GM23338 (cell line): ENCODE measurements around the gene CYP21A2. TPM values are rescaled to one million over a fixed set of nuclear protein-coding genes. Genes with fewer than 3 reads are reported as not detected.

Source experiments
- ATAC-seq: fragments of 200-7000 bp; cut with Tn5 transposase; 3 replicates; pipeline ENCODE4 v1.9.1; 2020
- DNase-seq: peaks from one replicate; pipeline ENCODE4 v3.0.0-alpha.2; 2015; ENCODE audit warnings: low spot score
- H2AFZ ChIP-seq: fragments of 200-600 bp; sonication (generic); 2 replicates; pipeline ENCODE4 v1.8.0; 2016; ENCODE audit warnings: antibody characterized with exemption, mild to moderate bottlenecking, moderate library complexity
- H3F3A ChIP-seq: fragments of 200-600 bp; sonication (generic); replicated peaks from 2 replicates; pipeline ENCODE4 v1.8.0; 2017; ENCODE audit warnings: antibody characterized with exemption, mixed run types, low read depth
- H3K27ac ChIP-seq: fragments of 200-600 bp; sonication (generic); 2 replicates; pipeline ENCODE4 v1.6.1; 2016; ENCODE audit warnings: low read depth
- H3K27me3 ChIP-seq: fragments of 200-600 bp; sonication (generic); 2 replicates; pipeline ENCODE4 v1.8.0; 2016; ENCODE audit warnings: mild to moderate bottlenecking, mixed run types, moderate library complexity; ENCODE audit not compliant: insufficient read depth
- H3K36me3 ChIP-seq: fragments of 200-600 bp; sonication (generic); 2 replicates; pipeline ENCODE4 v1.8.0; 2016; ENCODE audit warnings: mild to moderate bottlenecking; ENCODE audit not compliant: insufficient read depth
- H3K4me1 ChIP-seq: fragments of 200-600 bp; sonication (generic); 2 replicates; pipeline ENCODE4 v1.8.0; 2016; ENCODE audit warnings: mild to moderate bottlenecking, moderate library complexity; ENCODE audit not compliant: insufficient read depth
- H3K4me2 ChIP-seq: fragments of 200-600 bp; sonication (generic); 2 replicates; pipeline ENCODE4 v1.7.1; 2017; ENCODE audit warnings: mixed run types
- H3K4me3 ChIP-seq: fragments of 200-600 bp; sonication (generic); 2 replicates; pipeline ENCODE4 v1.6.1; 2016; ENCODE audit warnings: mixed run types
- H3K79me2 ChIP-seq: fragments of 200-600 bp; sonication (generic); replicated peaks from 2 replicates; pipeline ENCODE4 v1.8.0; 2017; ENCODE audit warnings: mild to moderate bottlenecking; ENCODE audit not compliant: insufficient read depth
- H3K9me2 ChIP-seq: fragments of 200-600 bp; sonication (generic); 2 replicates; pipeline ENCODE4 v1.8.0; 2017; ENCODE audit not compliant: insufficient read depth
- H4K20me1 ChIP-seq: fragments of 200-600 bp; sonication (generic); replicated peaks from 2 replicates; pipeline ENCODE4 v1.8.0; 2017; ENCODE audit warnings: mild to moderate bottlenecking; ENCODE audit not compliant: insufficient read depth
- H3K27ac Mint-ChIP-seq: 2 replicates; pipeline ENCODE4 v1.8.0; 2020; ENCODE audit warnings: inconsistent platforms, mild to moderate bottlenecking, moderate library complexity, mixed read lengths
- H3K27me3 Mint-ChIP-seq: 3 replicates; pipeline ENCODE4 v1.8.0; 2022; ENCODE audit warnings: low read depth, mild to moderate bottlenecking, moderate library complexity, mixed read lengths, inconsistent platforms; ENCODE audit not compliant: insufficient read depth, poor library complexity
- H3K36me3 Mint-ChIP-seq: 3 replicates; pipeline ENCODE4 v1.8.0; 2021; ENCODE audit warnings: low read depth, mild to moderate bottlenecking, inconsistent platforms, moderate library complexity, mixed read lengths
- H3K4me1 Mint-ChIP-seq: 3 replicates; pipeline ENCODE4 v1.8.0; 2020; ENCODE audit warnings: mild to moderate bottlenecking, inconsistent platforms, mixed read lengths
- H3K4me3 Mint-ChIP-seq: 3 replicates; pipeline ENCODE4 v1.8.0; 2021; ENCODE audit warnings: moderate library complexity, mild to moderate bottlenecking, inconsistent platforms, mixed read lengths
- H3K9me3 Mint-ChIP-seq: 3 replicates; pipeline ENCODE4 v1.8.0; 2020; ENCODE audit warnings: moderate library complexity, mild to moderate bottlenecking, inconsistent platforms, mixed read lengths
- CREB1 ChIP-seq: fragments of 250-450 bp; sonication (Bioruptor Pico); IDR thresholded peaks from 2 replicates; pipeline ENCODE4 v1.5.0; 2020; ENCODE audit warnings: low read depth, mild to moderate bottlenecking, moderate library complexity
- CTCF ChIP-seq, 2 experiments: fragments of 200-600 bp in 1 of 2; sonication (generic) in 1 of 2; conservative IDR thresholded peaks; 2 replicates each; pipeline versions ENCODE4 v1.5.1 to v1.6.1; 2016 to 2017; ENCODE audit warnings: antibody characterized with exemption in 2 of 2, low read depth in 2 of 2, mild to moderate bottlenecking in 2 of 2, moderate library complexity in 1 of 2
- ETS1 ChIP-seq: IDR thresholded peaks from 2 replicates; pipeline ENCODE4 v1.6.1; 2016; ENCODE audit warnings: antibody characterized with exemption
- EZH2 ChIP-seq: fragments of 200-600 bp; sonication (generic); IDR thresholded peaks from one replicate; pipeline ENCODE4 v1.8.0; 2017; ENCODE audit warnings: antibody characterized with exemption, mild to moderate bottlenecking, low read depth; ENCODE audit not compliant: unreplicated experiment
- EZH2phosphoT487 ChIP-seq: fragments of 200-600 bp; sonication (generic); IDR thresholded peaks from one replicate; pipeline ENCODE4 v1.8.1; 2018; ENCODE audit warnings: antibody characterized with exemption; ENCODE audit not compliant: unreplicated experiment
- NANOG ChIP-seq: IDR thresholded peaks from 2 replicates; pipeline ENCODE4 v1.6.1; 2016; ENCODE audit warnings: antibody characterized with exemption, borderline replicate concordance
- POLR2AphosphoS5 ChIP-seq: IDR thresholded peaks from 2 replicates; pipeline ENCODE4 v1.6.1; 2016; ENCODE audit warnings: antibody characterized with exemption, low read depth
- STAT1 ChIP-seq: IDR thresholded peaks from one replicate; pipeline ENCODE4 v1.6.1; 2016; ENCODE audit warnings: antibody characterized with exemption; ENCODE audit not compliant: unreplicated experiment
- ZNF114 ChIP-seq: fragments of 250-450 bp; sonication (Bioruptor Pico); IDR thresholded peaks from 2 replicates; pipeline ENCODE4 v1.5.0; 2020; ENCODE audit warnings: mild to moderate bottlenecking, moderate library complexity
- ZNF331 ChIP-seq: fragments of 250-450 bp; sonication (Bioruptor Pico); IDR thresholded peaks from 2 replicates; pipeline ENCODE4 v1.5.0; 2020; ENCODE audit warnings: low read depth, mild to moderate bottlenecking, moderate library complexity
- polyA plus RNA-seq: library from polyadenylated mRNA; unstranded; fragments of >200 nt; fragmentation: Nextera tagmentation; extraction: Ambion mirVana; gene quantifications from 2 replicates; pipeline ENCODE4 v1.2.1, GENCODE V29; 2016
- total RNA-seq: library from RNA; depleted of rRNA; stranded (reverse); fragments of >200 nt; shearing (Covaris generic); gene quantifications from 2 replicates; pipeline ENCODE4 v1.2.3, GENCODE V29; 2014
- TF ChIP-seq, protein P1 (sequence below): fragments of 250-450 bp; sonication (Bioruptor Pico); IDR thresholded peaks from 2 replicates; pipeline ENCODE4 v1.5.0; 2020; ENCODE audit warnings: mild to moderate bottlenecking, moderate library complexity

CYP21A2 gene
- total and polyA plus RNA-seq, 2 experiments from 2014 or later: 0.10 TPM; not detected in 1

GRCh38 chr6:32083812-32084768 lies 45.9 kb downstream of the CYP21A2 start:
- Histone ChIP-seq H2AFZ (no peak overlapping the region), H3F3A (no peaks in the 10 kb centered on the region), H3K9me2 (no peaks in the 10 kb centered on the region), H3K27ac (no peak overlapping the region), H3K4me1 (peaks cover 3% of the 10 kb centered on the region; the same call in 1 of the 2 replicates), H3K36me3 (no peaks in the 10 kb centered on the region), H3K79me2 (no peaks in the 10 kb centered on the region), H3K27me3 (peaks cover 11% of the 10 kb centered on the region), H3K4me3 (no peak overlapping the region), H3K4me2 (no peak overlapping the region), H4K20me1 (no peaks in the 10 kb centered on the region)
- Mint-ChIP-seq H3K4me1 (peaks cover 16% of the 10 kb centered on the region; the same call in 2 of the 3 replicates), H3K36me3 (no peaks in the 10 kb centered on the region; the same call in 2 of the 3 replicates), H3K27ac (no peak overlapping the region; the same call in 1 of the 2 replicates), H3K4me3 (no peak overlapping the region), H3K27me3 (peaks cover 24% of the 10 kb centered on the region), H3K9me3 (no peaks in the 10 kb centered on the region; the same call in 2 of the 3 replicates)
- DNase-seq: no peak
- TF ChIP-seq POLR2AphosphoS5: no peak
- no peak for TF ChIP-seq ZNF114 (CRISPR knock-in tag)
- no peak for TF ChIP-seq STAT1
- TF ChIP-seq ETS1: no peak
- no peak for TF ChIP-seq NANOG
- no peak for TF ChIP-seq CTCF (conservative IDR thresholded peaks at IDR 0.05; ENCODE audit: low read depth in 2 of 2)
- TF ChIP-seq EZH2: no peak
- no peak for ATAC-seq

- DNase-seq (no peak), ATAC-seq (no peak)
- Mint-ChIP-seq H3K27me3 (peaks cover 24% of the 10 kb centered on the region), H3K4me1 (peaks cover 16% of the 10 kb centered on the region), H3K4me3 (no peak overlapping the region), H3K27ac (no peak overlapping the region), H3K36me3 (no peaks in the 10 kb centered on the region; the same call in 2 of the 3 replicates), H3K9me3 (no peaks in the 10 kb centered on the region; the same call in 2 of the 3 replicates)
- Histone ChIP-seq H3K27me3 (peaks cover 11% of the 10 kb centered on the region), H3K36me3 (no peaks in the 10 kb centered on the region), H3K4me1 (peaks cover 3% of the 10 kb centered on the region; the same call in 1 of the 2 replicates), H4K20me1 (no peaks in the 10 kb centered on the region), H3K79me2 (no peaks in the 10 kb centered on the region), H3K27ac (no peak overlapping the region), H3K9me2 (no peaks in the 10 kb centered on the region), H3F3A (no peaks in the 10 kb centered on the region), H3K4me3 (no peak overlapping the region), H3K4me2 (no peak overlapping the region), H2AFZ (no peak overlapping the region)
- TF ChIP-seq EZH2phosphoT487 (no peak), STAT1 (no peak), ZNF114 (CRISPR knock-in tag) (no peak), POLR2AphosphoS5 (no peak), ZNF331 (CRISPR knock-in tag) (no peak), CREB1 (no peak), NANOG (no peak)
- TF ChIP-seq, protein P1, sequence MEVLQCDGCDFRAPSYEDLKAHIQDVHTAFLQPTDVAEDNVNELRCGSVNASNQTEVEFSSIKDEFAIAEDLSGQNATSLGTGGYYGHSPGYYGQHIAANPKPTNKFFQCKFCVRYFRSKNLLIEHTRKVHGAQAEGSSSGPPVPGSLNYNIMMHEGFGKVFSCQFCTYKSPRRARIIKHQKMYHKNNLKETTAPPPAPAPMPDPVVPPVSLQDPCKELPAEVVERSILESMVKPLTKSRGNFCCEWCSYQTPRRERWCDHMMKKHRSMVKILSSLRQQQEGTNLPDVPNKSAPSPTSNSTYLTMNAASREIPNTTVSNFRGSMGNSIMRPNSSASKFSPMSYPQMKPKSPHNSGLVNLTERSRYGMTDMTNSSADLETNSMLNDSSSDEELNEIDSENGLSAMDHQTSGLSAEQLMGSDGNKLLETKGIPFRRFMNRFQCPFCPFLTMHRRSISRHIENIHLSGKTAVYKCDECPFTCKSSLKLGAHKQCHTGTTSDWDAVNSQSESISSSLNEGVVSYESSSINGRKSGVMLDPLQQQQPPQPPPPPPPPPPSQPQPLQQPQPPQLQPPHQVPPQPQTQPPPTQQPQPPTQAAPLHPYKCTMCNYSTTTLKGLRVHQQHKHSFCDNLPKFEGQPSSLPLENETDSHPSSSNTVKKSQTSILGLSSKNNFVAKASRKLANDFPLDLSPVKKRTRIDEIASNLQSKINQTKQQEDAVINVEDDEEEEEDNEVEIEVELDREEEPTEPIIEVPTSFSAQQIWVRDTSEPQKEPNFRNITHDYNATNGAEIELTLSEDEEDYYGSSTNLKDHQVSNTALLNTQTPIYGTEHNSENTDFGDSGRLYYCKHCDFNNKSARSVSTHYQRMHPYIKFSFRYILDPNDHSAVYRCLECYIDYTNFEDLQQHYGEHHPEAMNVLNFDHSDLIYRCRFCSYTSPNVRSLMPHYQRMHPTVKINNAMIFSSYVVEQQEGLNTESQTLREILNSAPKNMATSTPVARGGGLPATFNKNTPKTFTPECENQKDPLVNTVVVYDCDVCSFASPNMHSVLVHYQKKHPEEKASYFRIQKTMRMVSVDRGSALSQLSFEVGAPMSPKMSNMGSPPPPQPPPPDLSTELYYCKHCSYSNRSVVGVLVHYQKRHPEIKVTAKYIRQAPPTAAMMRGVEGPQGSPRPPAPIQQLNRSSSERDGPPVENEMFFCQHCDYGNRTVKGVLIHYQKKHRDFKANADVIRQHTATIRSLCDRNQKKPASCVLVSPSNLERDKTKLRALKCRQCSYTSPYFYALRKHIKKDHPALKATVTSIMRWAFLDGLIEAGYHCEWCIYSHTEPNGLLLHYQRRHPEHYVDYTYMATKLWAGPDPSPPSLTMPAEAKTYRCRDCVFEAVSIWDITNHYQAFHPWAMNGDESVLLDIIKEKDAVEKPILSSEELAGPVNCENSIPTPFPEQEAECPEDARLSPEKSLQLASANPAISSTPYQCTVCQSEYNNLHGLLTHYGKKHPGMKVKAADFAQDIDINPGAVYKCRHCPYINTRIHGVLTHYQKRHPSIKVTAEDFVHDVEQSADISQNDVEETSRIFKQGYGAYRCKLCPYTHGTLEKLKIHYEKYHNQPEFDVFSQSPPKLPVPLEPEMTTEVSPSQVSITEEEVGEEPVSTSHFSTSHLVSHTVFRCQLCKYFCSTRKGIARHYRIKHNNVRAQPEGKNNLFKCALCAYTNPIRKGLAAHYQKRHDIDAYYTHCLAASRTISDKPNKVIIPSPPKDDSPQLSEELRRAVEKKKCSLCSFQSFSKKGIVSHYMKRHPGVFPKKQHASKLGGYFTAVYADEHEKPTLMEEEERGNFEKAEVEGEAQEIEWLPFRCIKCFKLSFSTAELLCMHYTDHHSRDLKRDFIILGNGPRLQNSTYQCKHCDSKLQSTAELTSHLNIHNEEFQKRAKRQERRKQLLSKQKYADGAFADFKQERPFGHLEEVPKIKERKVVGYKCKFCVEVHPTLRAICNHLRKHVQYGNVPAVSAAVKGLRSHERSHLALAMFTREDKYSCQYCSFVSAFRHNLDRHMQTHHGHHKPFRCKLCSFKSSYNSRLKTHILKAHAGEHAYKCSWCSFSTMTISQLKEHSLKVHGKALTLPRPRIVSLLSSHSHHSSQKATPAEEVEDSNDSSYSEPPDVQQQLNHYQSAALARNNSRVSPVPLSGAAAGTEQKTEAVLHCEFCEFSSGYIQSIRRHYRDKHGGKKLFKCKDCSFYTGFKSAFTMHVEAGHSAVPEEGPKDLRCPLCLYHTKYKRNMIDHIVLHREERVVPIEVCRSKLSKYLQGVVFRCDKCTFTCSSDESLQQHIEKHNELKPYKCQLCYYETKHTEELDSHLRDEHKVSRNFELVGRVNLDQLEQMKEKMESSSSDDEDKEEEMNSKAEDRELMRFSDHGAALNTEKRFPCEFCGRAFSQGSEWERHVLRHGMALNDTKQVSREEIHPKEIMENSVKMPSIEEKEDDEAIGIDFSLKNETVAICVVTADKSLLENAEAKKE: no peak
Measured at GRCh38 chr6:32084780-32085179, 46.6 kb downstream of the CYP21A2 start.
